ENCODE data around the gene DACH1.

Gene DACH1

DNA sequence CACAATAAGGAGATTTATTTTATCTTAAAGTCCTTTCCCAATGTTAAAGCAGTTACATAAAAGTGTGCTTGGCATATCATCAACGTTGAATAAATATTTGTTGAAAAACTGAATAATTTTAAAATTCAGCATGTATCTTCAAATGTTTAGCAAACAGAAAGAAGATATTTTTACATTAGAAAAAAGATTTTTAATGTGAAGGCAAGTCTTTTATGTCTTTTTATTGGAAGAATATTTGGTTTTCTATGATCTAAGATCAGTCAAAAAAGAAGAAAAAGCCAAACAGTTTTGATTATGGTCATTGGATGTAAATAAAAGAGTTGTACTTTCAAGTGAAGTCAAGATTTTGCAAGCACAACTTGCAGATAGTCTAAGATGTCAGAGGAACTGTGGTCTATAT lies 397.4 kb downstream of the DACH1 start:
- no peak for DNase-seq

DNA sequence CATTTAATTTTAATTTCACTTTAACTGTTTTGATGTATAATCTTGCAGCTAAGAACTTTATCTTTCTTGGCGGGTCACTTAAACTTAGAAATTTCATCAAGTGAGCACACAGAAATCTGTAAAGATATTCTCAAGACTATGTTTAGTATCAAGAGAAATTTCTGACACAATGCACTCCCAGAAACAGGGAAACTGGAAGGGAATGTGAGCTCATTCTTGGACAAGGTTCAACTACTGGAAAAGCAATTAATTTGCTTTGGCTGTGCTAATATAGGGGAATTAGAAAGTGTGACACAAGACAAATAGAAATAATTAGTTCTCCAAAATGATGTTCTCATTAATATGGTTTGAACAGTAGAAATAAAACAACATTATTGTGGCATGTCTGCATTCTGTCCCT lies 402.3 kb downstream of the DACH1 start:
- no peak for DNase-seq

DNA sequence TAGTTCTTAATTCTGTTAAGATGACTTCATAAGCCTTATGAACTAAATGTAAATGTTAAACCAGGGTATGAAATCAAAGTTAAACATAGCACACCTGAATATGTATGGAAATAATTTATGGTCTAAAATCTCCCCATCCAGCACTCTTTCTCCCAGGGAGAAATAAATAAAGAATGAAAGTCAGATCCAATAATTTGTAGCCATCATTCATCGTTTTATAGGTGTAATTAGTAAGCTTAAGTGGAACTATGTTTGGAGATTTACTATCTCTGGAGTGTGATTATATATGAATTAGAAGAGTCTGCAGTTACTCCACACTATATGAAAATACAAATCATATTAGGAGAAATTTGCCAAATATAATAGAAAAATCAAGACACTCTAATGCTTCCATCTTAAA lies 405.1 kb downstream of the DACH1 start:
- no peak for DNase-seq

DNA sequence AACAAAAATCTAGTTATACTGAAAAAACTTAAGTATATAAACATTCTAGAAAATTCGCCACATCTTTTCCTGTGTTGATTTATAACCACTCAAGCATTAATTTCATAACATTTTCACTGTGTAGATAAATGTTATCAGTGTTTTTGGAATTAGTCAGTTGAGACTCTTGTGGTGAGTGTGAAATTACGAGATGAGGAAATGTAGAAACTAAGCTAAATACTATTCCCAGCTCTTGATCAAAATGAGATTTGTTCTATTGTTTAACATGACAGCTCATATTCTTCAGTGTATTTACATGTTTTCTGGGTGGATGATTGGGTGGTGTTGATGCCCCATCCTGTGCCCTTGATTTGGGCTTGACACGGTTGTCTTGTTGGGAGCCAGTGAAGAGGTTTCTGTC lies 406.8 kb downstream of the DACH1 start:
- DNase-seq, result no peak

- DNase-seq, result no peak
These were observed 407.3 kb downstream of the DACH1 start for GRCh38 chr13:71459708-71460107.

- DNase-seq, result no peak
These were observed 409.4 kb downstream of the DACH1 start for GRCh38 chr13:71457645-71458044.

DNA sequence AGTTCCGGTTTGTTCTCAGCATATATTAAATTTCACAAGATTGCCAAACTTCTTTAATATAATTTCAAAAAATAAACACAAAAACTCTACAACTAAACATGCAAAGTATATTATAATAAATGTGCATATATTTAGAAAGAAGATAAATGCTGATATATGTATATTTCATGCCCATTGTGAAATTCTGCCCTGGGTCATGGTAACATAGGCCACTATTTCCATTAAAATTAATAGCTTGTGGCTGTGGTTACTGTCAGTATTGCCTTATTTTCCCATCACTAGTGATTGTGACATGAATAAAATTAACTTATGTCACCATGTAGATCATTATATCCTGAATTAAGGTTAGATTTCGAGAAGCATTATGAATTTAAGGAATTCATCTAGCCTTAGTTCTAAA lies 410.9 kb downstream of the DACH1 start:
- no peak for DNase-seq

GRCh38 chr13:71454509-71454908 lies 412.5 kb downstream of the DACH1 start:
- DNase-seq, result no peak

GRCh38 chr13:71448080-71448630 lies 418.8 kb downstream of the DACH1 start:
- DNase-seq, result no peak

DNA sequence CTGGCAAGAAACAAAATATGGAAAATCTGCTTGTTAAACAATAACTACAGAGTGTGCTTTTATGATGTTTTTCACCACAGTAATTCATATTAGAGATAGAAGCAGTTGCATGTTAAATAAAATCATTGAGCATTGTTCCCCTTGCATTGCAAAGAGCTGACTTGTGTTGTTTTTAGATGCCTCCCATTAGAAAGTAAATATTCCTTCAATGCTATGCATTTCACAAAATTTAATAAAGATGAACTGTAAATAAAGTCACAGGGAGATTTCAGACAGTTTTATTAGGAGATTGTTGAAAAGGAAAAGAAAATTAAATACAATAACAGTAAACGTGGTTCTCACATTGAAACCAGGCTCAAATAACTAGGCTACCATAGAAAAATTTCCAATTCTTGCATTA lies 429.3 kb downstream of the DACH1 start:
- DNase-seq, result no peak

- DNase-seq, result no peak
These were observed 436.3 kb downstream of the DACH1 start for GRCh38 chr13:71430681-71431080.

DNA sequence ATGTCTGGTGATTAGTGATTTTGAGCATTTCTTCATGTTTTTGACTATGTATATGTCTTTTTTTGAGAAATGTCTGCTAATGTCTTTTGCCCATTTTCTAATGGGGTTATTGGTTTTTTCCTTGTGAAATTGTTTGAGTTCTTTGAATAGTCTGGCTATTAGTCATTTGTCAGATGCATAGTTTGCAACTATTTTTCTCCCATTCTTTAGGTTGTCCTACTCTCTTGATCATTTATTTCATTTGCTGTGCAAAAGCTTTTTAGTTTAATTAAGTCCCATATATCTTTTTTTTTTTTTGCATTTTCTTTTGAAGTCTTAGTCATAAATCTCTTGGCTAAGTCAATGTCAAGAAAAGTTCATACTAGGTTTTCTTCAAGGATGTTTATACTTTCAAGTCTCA lies 449.8 kb downstream of the DACH1 start:
- DNase-seq, result no peak

DNA sequence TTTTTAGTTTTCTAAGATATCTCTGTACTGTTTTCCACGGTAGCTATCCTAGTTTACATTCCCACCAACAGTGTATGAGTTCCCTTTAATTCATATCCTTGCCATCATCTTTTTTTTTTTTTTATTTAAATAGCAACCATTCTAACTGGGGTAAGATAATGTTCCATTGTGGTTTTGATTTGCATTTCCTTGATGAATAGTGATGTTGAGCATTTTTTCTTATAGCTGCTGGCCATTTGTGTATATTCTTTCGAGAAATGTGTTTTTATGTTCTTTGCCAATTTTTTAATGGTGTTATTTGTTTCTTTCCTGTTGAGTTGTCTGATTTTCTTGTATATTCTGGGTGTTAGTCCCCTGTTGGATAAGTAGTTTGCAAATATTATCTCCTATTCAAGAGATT lies 454.8 kb downstream of the DACH1 start:
- DNase-seq, result no peak

GRCh38 chr13:71408416-71408815 lies 458.6 kb downstream of the DACH1 start:
- no peak for DNase-seq

DNA sequence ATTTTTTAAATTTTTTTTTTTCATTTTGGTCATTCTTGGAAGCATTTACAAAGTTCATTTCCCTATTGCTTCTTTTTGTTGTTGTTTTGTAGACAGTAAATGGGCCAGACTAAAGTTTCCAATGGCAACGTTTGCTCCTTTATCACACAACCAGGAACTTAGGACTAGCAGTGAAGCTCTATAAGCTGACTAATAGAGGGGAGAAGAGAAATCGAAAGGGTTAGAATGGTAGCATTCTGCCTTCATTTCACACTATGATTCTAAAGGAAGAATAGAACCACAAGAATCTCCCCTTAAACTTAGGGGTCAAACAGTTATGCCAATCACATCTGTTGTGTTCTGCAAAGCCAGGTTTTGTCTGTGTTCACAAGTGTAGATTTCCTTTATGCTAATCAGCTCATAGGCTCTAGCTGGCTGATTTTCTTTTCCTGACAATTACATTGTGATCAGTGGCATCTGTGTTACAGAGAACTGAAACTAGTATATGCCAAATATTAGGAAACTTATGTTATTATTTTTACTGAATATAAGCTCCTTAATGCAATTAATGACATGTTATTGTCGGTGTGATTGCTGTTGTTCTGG lies 467.3 kb downstream of the DACH1 start:
- no peak for DNase-seq

- no peak for DNase-seq
These were observed 470.9 kb downstream of the DACH1 start for GRCh38 chr13:71396149-71396548.

GRCh38 chr13:71395053-71395452 lies 472.0 kb downstream of the DACH1 start:
- DNase-seq, result no peak

- no peak for DNase-seq
These were observed 472.8 kb downstream of the DACH1 start for GRCh38 chr13:71394176-71394575.
